HG02870 (cell line): Measurements from ENCODE around the gene ERCC3.
"Not testable (repeated sequence)": the region's sequence is repeated elsewhere in the genome, so short reads cannot be mapped to it uniquely, and the experiment has no call there.

Source experiments
- ATAC-seq: cut with Tn5 transposase; IDR thresholded peaks from one replicate; pipeline ENCODE4 v1.9.1; 2021; ENCODE audit warnings: mild to moderate bottlenecking, moderate library complexity; ENCODE audit not compliant: unreplicated experiment

ERCC3 gene

DNA sequence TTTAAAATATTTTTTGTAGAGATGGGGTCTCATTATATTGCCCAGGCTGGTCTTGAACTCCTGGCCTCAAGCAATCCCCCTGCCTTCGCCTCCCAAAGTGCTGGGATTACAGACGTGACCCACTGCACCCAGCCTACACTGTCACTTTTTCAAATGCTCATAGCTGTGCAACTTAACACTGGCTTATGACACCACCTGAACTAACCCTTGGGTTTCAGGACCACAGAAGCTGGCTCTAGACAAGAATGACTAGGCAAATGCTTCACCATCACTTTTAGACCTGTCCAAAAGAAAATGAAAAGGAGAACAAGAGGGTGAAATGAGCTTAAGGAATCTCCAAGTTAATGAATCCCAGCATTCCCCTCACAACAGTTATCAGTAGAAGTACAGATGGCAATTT lies 13.3 kb downstream of the ERCC3 start:
- no peak for ATAC-seq

DNA sequence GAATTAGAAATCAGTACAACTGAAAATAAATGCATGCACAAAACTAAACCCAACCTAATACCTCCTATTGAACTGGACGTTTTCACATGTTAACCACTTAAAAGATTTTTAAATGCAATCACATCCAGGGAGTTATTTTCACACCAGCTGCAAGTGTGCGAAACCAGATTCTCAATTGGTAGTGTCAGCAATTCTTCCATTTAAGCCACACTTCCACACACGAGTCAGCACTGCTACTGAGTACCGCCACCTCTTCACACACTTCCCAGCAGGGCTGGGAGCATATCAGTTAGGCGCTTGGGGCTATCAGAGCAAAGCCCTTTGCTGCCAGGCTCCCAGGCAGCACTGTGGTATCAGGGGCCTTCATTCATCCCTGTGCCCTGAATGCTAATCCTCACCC lies 14.2 kb downstream of the ERCC3 start:
- no peak for ATAC-seq

DNA sequence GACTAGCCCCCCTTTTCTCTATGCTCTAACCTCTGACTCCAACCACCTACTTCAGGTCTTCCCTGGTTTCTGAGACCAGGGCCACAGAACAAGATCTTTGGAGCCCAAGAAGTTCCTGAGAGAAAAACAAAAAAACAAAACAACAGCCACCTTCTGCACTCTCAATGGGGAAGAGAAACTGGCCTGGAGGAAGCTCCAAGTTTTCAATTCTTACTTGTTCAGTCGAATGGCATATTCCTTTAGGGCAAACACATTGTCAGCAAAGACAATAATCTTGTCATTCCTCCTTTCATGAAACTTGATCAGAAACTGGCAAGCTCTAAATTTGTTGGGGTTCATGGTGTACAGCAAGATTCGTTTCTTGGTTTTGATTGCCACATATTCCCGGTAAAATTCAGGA lies 15.0 kb downstream of the ERCC3 start:
- no peak for ATAC-seq

GRCh38 chr2:127277028-127277427 lies 16.9 kb downstream of the ERCC3 start:
- peak; percentile 83 for ATAC-seq

- ATAC-seq, result no peak
Observed at GRCh38 chr2:127275789-127276188, 18.2 kb downstream of the ERCC3 start.

DNA sequence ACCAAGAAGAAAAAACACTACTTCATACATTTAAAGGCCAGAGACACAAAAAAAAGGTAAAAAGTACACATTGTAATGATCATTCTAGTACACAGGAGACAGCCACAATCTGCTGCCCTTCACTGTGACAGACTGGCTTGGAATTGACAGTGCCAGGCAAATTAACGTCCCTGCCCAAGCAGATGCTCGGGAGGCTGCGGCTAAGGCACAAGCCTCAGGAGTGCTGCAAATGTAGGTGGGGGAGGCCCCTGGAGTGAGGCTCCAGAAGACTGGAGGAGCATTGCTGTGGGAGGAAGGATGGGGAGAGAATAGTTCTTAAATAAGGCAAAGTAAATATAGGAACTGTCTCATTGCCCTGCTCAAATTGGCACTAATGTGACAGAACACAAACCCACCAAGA lies 18.6 kb downstream of the ERCC3 start:
- ATAC-seq, result no peak

- no peak for ATAC-seq
Observed at GRCh38 chr2:127270663-127271062, 23.3 kb downstream of the ERCC3 start.

DNA sequence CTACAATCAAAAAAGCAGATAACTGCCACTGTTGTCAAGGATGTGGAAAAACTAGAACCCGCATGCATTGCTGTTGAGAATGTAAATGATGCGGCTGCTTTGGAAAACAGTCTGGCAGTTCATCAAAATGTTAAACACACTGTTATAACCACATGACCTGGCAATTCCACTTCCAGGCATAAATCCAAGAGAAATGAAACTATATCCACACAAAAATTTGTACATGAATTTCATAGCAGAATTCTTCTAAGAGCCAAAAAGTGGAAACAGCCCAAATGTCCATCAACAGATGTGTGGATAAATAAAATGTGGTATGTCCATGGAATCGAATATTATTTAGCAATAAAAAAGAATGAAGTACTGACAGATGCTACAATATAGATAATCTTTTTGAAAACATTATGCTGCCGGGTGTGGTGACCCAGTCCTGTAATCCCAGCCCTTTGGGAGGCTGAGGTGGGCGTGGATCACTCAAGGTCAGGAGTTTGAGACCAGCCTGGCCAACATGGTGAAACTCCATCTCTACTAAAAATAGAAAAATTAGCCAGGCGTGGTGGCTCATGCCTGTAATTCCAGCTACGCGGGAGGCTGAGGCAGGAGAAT lies 32.0 kb downstream of the ERCC3 start:
- ATAC-seq, result no peak

GRCh38 chr2:127259355-127259754 lies 34.6 kb downstream of the ERCC3 start:
- no peak for ATAC-seq

DNA sequence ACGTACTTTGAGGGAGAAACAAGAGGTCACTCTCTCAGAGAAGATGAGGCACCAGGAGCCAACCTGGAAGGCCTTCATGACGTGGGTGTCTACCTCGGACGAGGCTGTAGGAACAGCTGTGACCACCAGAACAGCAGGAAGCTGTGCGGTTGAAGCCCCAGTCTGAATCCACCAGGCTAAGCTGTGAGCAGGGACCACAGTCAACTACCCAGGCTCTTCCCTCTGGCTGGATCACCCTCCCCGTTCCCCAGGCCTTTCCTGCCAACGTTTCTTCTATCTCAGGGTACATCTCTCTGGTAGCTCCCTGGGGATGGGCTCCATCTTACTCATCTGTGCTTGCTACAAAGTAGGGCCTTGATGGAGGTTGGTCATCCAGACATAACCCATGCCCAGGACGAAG lies 37.1 kb downstream of the ERCC3 start:
- ATAC-seq, result no peak

DNA sequence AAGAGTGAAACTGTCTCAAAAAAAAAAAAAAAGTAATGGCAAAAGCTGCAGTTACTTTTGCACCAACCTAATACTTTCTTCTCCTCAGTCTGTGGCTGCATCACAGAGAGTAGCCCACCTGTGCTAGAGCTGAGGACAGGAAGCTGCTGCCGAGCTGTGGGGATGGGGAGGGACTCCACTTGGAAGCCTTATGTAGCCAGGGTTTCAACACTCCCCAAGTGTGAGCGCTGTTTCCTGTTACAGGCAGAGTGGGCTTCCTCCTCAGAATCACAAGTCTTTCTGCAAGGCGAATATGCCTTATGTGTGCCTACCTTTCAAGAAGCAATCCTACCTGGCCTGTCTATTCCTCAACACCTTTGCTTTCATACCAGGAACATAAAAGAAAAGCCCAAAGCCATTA lies 37.6 kb downstream of the ERCC3 start:
- ATAC-seq, result no peak

DNA sequence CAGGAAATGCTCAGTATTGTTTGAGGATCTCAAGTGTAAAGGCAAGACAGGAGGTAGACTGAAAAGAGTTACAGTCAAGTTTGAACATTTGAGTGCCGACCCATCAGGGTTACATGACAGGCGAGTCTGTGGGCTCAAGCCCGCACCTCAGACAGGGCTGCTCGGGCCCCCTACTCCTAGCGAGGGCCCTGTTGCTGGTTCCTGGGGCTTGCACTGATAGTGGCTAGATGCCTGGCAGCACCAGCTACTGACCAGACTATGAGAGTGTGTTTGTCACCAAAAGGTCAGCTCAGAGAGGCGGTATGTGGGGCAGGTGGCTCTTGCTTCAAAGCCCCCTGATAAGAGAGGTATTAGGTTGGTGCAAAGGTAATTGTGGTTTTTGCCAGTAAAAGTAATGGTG lies 38.2 kb downstream of the ERCC3 start:
- no peak for ATAC-seq

- no peak for ATAC-seq
Observed at GRCh38 chr2:127255146-127255545, 38.8 kb downstream of the ERCC3 start.

GRCh38 chr2:127254386-127254981 lies 39.5 kb downstream of the ERCC3 start:
- no peak for ATAC-seq

- not testable (repeated sequence) for ATAC-seq
Observed at GRCh38 chr2:127241184-127241583, 52.8 kb downstream of the ERCC3 start.

- ATAC-seq, result no peak
Observed at GRCh38 chr2:127239395-127239794, 54.5 kb downstream of the ERCC3 start.

DNA sequence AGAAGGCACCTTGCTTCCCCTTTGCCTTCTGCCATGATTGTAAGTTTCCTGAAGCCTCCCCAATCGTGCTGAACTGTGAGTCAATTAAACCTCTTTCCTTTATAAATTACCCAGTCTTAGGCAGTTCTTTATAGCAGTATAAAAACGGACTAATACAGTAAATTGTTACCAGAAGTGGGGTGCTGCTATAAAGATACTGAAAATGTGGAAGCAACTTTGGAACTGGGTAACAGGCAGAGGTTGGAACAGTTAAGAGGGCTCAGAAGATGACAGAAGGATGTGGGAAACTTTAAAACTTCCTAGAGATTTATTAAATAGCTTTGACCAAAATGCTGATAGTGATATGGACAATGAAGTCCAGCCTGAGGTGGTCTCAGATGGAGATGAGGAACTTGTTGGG lies 56.2 kb downstream of the ERCC3 start:
- ATAC-seq, result not testable (repeated sequence)

DNA sequence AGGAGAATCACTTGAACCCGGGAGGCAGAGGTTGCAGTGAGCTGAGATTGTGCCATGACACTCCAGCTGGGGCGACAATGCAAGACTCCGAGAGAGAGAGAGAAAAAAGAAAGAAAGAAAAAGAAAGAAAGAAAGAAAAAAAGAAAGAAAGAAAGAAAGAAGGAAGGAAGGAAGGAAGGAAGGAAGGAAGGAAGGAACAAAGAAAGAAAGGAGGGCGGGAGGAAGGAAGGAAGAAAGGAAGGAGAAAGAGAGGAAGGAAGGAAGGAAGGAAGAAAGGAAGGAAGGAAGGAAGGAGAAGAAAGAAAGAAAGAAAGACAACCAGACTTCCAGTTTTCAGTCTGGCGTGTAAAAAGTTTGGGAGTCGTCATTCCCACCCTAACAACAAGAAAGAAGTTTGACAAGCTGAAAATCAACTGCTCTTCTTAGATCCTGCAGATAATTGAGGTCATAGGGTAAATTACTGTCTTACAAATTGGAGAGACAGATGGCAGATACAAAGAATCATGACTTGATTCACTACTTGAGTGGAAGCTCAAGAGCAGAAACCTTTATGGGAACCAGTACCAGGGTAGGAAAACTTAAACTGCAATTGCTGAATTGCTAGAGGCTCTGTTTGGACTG lies 58.8 kb downstream of the ERCC3 start:
- ATAC-seq, result no peak

- ATAC-seq, result no peak
Observed at GRCh38 chr2:127233710-127234109, 60.2 kb downstream of the ERCC3 start.

GRCh38 chr2:127231130-127231865 lies 62.6 kb downstream of the ERCC3 start:
- ATAC-seq, result no peak

GRCh38 chr2:127229555-127229954 lies 64.4 kb downstream of the ERCC3 start:
- no peak for ATAC-seq

DNA sequence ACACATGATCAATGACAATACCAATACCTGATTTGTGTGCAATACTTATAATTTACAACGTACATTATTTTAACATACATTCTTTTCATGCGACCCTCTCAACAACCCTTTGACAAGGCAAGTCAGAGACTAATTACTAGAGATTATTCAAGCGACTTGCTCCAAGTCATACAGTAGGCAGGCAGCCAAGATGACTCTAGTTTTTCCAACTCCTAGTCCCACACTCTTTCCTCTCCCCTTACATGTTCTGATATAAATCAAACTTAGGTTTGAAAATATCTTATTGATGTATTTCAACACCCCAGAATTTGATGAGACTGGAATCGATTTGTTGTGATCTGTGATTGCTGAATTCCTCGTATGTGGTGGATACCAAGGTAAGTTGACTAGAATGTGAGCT lies 65.8 kb downstream of the ERCC3 start:
- no peak for ATAC-seq
